HCT116 (cell line): ENCODE measurements around the gene ARHGEF18. TPM values are rescaled to one million over a fixed set of nuclear protein-coding genes. Genes with fewer than 3 reads are reported as not detected.

Experiments
- ATAC-seq: fragments of 200-7000 bp; cut with Tn5 transposase; 2 replicates; pipeline ENCODE4 v1.9.1; 2020; ENCODE audit warnings: mild to moderate bottlenecking, moderate library complexity
- BruUV-seq: library from RNA; stranded (reverse); fragments of 400-500 nt; replicated peaks from 2 replicates; lab custom pipeline; 2021; lab: Mats Ljungman, UMichigan
- CTCF ChIA-PET: fragments of 300-600 bp; sonication (Branson Sonifier 250); formaldehyde crosslinking; loops from one replicate; lab custom pipeline; 2021; ENCODE audit warnings: antibody characterized with exemption; lab: Charles Lee
- POLR2A ChIA-PET: fragments of 300-600, 350-600 bp; sonication (Branson Sonifier 250); formaldehyde crosslinking; loops from one replicate; lab custom pipeline; 2021; ENCODE audit warnings: antibody characterized with exemption; lab: Charles Lee
- RAD21 ChIA-PET, 2 experiments: fragments of 300-600 bp; sonication (Branson Sonifier 250); formaldehyde crosslinking; loops; one replicate each; lab custom pipeline; 2023; ENCODE audit warnings: low total read pairs in 2 of 2; ENCODE audit not compliant: uncharacterized antibody in 2 of 2, unreplicated experiment in 2 of 2, low non-redundant PET in 1 of 2; lab: Charles Lee
- DNase-seq: peaks from one replicate; pipeline ENCODE4 v3.0.0-alpha.2; 2010; ENCODE audit warnings: low read depth, low spot score
- H2AFZ ChIP-seq: fragments of 200-600 bp; shearing (Covaris generic), sonication (generic); 2 replicates; pipeline ENCODE4 v1.6.1; 2017; ENCODE audit warnings: low read depth, mixed run types, mixed read lengths, antibody characterized with exemption, low read length; ENCODE audit not compliant: poor library complexity, severe bottlenecking
- H3K27ac ChIP-seq: 2 replicates; pipeline ENCODE4 v1.5.1; 2012; ENCODE audit warnings: low read depth, low read length
- H3K27me3 ChIP-seq: fragments of 200-600 bp; sonication (generic); 2 replicates; pipeline ENCODE4 v1.6.1; 2016; ENCODE audit warnings: mixed run types, low read length, mixed read lengths; ENCODE audit not compliant: insufficient read depth
- H3K36me3 ChIP-seq, 2 experiments: fragments of 200-500 bp in 1 of 2; fragments of 200-600 bp in 1 of 2; sonication (Bioruptor generic) in 1 of 2; sonication (generic) in 1 of 2; 2 replicates each; pipeline versions ENCODE4 v1.5.1 to v1.6.1; 2014 to 2016; ENCODE audit warnings: low read length in 2 of 2, inconsistent platforms in 1 of 2, mixed read lengths in 1 of 2, mixed run types in 1 of 2; ENCODE audit not compliant: insufficient read depth in 2 of 2, control insufficient read depth in 1 of 2
- H3K4me1 ChIP-seq, 2 experiments: fragments of 200-600 bp in 1 of 2; sonication (generic) in 1 of 2; 2 replicates each; pipeline versions ENCODE4 v1.5.1 to v1.6.1; 2012 to 2017; ENCODE audit warnings: low read length in 2 of 2, inconsistent platforms in 1 of 2, mild to moderate bottlenecking in 1 of 2, mixed read lengths in 1 of 2, mixed run types in 1 of 2, moderate library complexity in 1 of 2; ENCODE audit not compliant: insufficient read depth in 2 of 2, control insufficient read depth in 1 of 2
- H3K4me2 ChIP-seq: fragments of 200-600 bp; sonication (generic); 2 replicates; pipeline ENCODE4 v1.6.1; 2017; ENCODE audit warnings: mixed run types, low read length, mixed read lengths
- H3K4me3 ChIP-seq, 2 experiments: fragments of 200-600 bp in 1 of 2; sonication (generic) in 1 of 2; replicated peaks in 1 of 2; 2 replicates each; pipeline ENCODE4 v1.5.1; 2011 to 2016; ENCODE audit warnings: low read length in 2 of 2, control low read depth in 1 of 2, low read depth in 1 of 2, mild to moderate bottlenecking in 1 of 2, mixed read lengths in 1 of 2, mixed run types in 1 of 2
- H3K79me2 ChIP-seq: fragments of 200-600 bp; sonication (generic); 2 replicates; pipeline ENCODE4 v1.6.1; 2017; ENCODE audit warnings: mild to moderate bottlenecking, mixed run types, low read length, moderate library complexity, mixed read lengths; ENCODE audit not compliant: insufficient read depth
- H3K9ac ChIP-seq: fragments of 200-600 bp; sonication (generic); 2 replicates; pipeline ENCODE4 v1.6.1; 2016; ENCODE audit warnings: low read length, mixed read lengths
- H3K9me2 ChIP-seq: fragments of 200-600 bp; sonication (generic), shearing (Covaris generic); 2 replicates; pipeline ENCODE4 v1.6.1; 2017; ENCODE audit warnings: mixed run types, mild to moderate bottlenecking, moderate library complexity; ENCODE audit not compliant: insufficient read depth
- H3K9me3 ChIP-seq, 2 experiments: fragments of 200-500 bp in 1 of 2; fragments of 200-600 bp in 1 of 2; sonication (Bioruptor generic) in 1 of 2; sonication (generic) in 1 of 2; 2 replicates each; pipeline ENCODE4 v1.6.1; 2014 to 2017; ENCODE audit warnings: low read length in 2 of 2, mixed read lengths in 2 of 2, inconsistent platforms in 1 of 2, low read depth in 1 of 2, mild to moderate bottlenecking in 1 of 2, mixed run types in 1 of 2, moderate library complexity in 1 of 2; ENCODE audit not compliant: control insufficient read depth in 1 of 2, insufficient read depth in 1 of 2
- H4K20me1 ChIP-seq: fragments of 200-600 bp; sonication (generic), shearing (Covaris generic); 2 replicates; pipeline ENCODE4 v1.6.1; 2017; ENCODE audit warnings: mixed run types, mild to moderate bottlenecking, moderate library complexity; ENCODE audit not compliant: insufficient read depth
- ATF3 ChIP-seq: IDR thresholded peaks from 2 replicates; pipeline ENCODE4 v1.6.1; 2012
- CEBPB ChIP-seq: IDR thresholded peaks from 2 replicates; pipeline ENCODE4 v1.6.1; 2012; ENCODE audit warnings: low read depth
- EGR1 ChIP-seq: IDR thresholded peaks from 2 replicates; pipeline ENCODE4 v1.6.1; 2012; ENCODE audit warnings: low read depth
- ELF1 ChIP-seq: IDR thresholded peaks from 2 replicates; pipeline ENCODE4 v1.6.1; 2012; ENCODE audit warnings: low read depth, borderline replicate concordance
- EZH2phosphoT487 ChIP-seq: fragments of 200-600 bp; IDR thresholded peaks from 2 replicates; pipeline ENCODE4 v1.6.1; 2018; ENCODE audit warnings: antibody characterized with exemption, borderline replicate concordance
- MAX ChIP-seq: IDR thresholded peaks from 2 replicates; pipeline ENCODE4 v1.6.1; 2012
- POLR2AphosphoS5 ChIP-seq: IDR thresholded peaks from 2 replicates; pipeline ENCODE4 v1.6.1; 2011; ENCODE audit warnings: mild to moderate bottlenecking, low read depth, low read length, moderate library complexity
- RAD21 ChIP-seq: IDR thresholded peaks from 2 replicates; pipeline ENCODE4 v1.6.1; 2012; ENCODE audit warnings: low read depth, mild to moderate bottlenecking
- REST ChIP-seq: IDR thresholded peaks from 2 replicates; pipeline ENCODE4 v1.6.1; 2012; ENCODE audit warnings: low read depth
- SP1 ChIP-seq: IDR thresholded peaks from 2 replicates; pipeline ENCODE4 v1.6.1; 2012; ENCODE audit warnings: low read depth
- SRF ChIP-seq: IDR thresholded peaks from 2 replicates; pipeline ENCODE4 v1.6.1; 2012; ENCODE audit warnings: low read depth
- TCF7L2 ChIP-seq: IDR thresholded peaks from 2 replicates; pipeline ENCODE4 v1.7.0; 2011; ENCODE audit warnings: borderline replicate concordance, inconsistent platforms; ENCODE audit not compliant: insufficient read depth, insufficient read length; ENCODE audit errors: extremely low read depth
- ZBTB33 ChIP-seq: IDR thresholded peaks from 2 replicates; pipeline ENCODE4 v1.6.1; 2011; ENCODE audit warnings: mild to moderate bottlenecking, low read length, moderate library complexity; ENCODE audit not compliant: insufficient replicate concordance; ENCODE audit errors: extremely low read depth
- intact Hi-C: fragments of 100-400 bp; cut with micrococcal nuclease; formaldehyde crosslinking; loops from 2 replicates; pipeline ENCODE4 v1.10.0; 2022
- total RNA-seq: library from RNA; stranded (reverse); gene quantifications from one replicate; pipeline ENCODE4 v1.2.1, GENCODE V29; 2021; ENCODE audit not compliant: unreplicated experiment

ARHGEF18 gene
- total RNA-seq, 1 experiment from 2014 or later: 32.2 TPM

- no TSS peak for BruUV-seq
- intact Hi-C loops: loop anchor here (10.0 kb wide), 1 partner anchor 422 kb away; no protein-coding TSS in a partner anchor
- H3K27ac ChIP-seq: no peak overlapping the region
- no peaks in the 10 kb centered on the region for H3K79me2 ChIP-seq
- DNase-seq (no peak), ATAC-seq (no peak)
- no peaks in the 10 kb centered on the region for H4K20me1 ChIP-seq
- H3K4me2 ChIP-seq: no peak overlapping the region
- RAD21 ChIA-PET: no interaction called here
- CTCF ChIA-PET: interaction anchor here (1.8 kb wide), 1 partner anchor 28 kb away, joined by 7 read pairs; no protein-coding TSS in a partner anchor
- no peak overlapping the region for H2AFZ ChIP-seq
- H3K9ac ChIP-seq: no peak overlapping the region
- no peaks in the 10 kb centered on the region for H3K36me3 ChIP-seq
- no peak for TF ChIP-seq TCF7L2
- no peaks in the 10 kb centered on the region for H3K27me3 ChIP-seq
- H3K9me3 ChIP-seq: no peaks in the 10 kb centered on the region
- H3K4me1 ChIP-seq: peaks cover 13 to 16% of the 10 kb centered on the region in 2 experiments
- no peaks in the 10 kb centered on the region for H3K9me2 ChIP-seq
- no peak overlapping the region for H3K4me3 ChIP-seq
- POLR2A ChIA-PET: no interaction called here
These were observed 34.0 kb downstream of the ARHGEF18 start for GRCh38 chr19:7382694-7383093.

GRCh38 chr19:7383284-7383683 lies 34.5 kb downstream of the ARHGEF18 start:
- Histone ChIP-seq H3K9me3 (no peaks in the 10 kb centered on the region), H3K4me3 (no peak overlapping the region), H3K9me2 (no peaks in the 10 kb centered on the region), H3K79me2 (no peaks in the 10 kb centered on the region), H4K20me1 (no peaks in the 10 kb centered on the region), H2AFZ (no peak overlapping the region), H3K4me2 (no peak overlapping the region), H3K9ac (no peak overlapping the region), H3K36me3 (no peaks in the 10 kb centered on the region), H3K27me3 (no peaks in the 10 kb centered on the region), H3K27ac (no peak overlapping the region), H3K4me1 (peaks cover 13 to 16% of the 10 kb centered on the region in 2 experiments)
- no peak for ATAC-seq
- no TSS peak for BruUV-seq
- ChIA-PET CTCF (interaction anchor here (1.8 kb wide), 1 partner anchor 29 kb away, joined by 7 read pairs; no protein-coding TSS in a partner anchor), RAD21 (no interaction called here), POLR2A (no interaction called here)
- DNase-seq: no peak
- intact Hi-C loops: loop anchor here (10.0 kb wide), 1 partner anchor 422 kb away; no protein-coding TSS in a partner anchor
- TF ChIP-seq CEBPB (no peak), EGR1 (no peak), SP1 (no peak), ATF3 (no peak), RAD21 (no peak), TCF7L2 (no peak), ELF1 (no peak), REST (no peak), EZH2phosphoT487 (no peak), MAX (no peak), POLR2AphosphoS5 (no peak), SRF (no peak), ZBTB33 (no peak)
